IPS DF 19.7 (cell line): ENCODE results near the gene ZCCHC10.
"Not testable (repeated sequence)": the region's sequence is repeated elsewhere in the genome, so short reads cannot be mapped to it uniquely, and the experiment has no call there.

Source experiments
- DNase-seq: peaks from one replicate; pipeline ENCODE4 v3.0.0-alpha.2; 2013; ENCODE audit warnings: low read depth, low spot score

ZCCHC10 gene

DNA sequence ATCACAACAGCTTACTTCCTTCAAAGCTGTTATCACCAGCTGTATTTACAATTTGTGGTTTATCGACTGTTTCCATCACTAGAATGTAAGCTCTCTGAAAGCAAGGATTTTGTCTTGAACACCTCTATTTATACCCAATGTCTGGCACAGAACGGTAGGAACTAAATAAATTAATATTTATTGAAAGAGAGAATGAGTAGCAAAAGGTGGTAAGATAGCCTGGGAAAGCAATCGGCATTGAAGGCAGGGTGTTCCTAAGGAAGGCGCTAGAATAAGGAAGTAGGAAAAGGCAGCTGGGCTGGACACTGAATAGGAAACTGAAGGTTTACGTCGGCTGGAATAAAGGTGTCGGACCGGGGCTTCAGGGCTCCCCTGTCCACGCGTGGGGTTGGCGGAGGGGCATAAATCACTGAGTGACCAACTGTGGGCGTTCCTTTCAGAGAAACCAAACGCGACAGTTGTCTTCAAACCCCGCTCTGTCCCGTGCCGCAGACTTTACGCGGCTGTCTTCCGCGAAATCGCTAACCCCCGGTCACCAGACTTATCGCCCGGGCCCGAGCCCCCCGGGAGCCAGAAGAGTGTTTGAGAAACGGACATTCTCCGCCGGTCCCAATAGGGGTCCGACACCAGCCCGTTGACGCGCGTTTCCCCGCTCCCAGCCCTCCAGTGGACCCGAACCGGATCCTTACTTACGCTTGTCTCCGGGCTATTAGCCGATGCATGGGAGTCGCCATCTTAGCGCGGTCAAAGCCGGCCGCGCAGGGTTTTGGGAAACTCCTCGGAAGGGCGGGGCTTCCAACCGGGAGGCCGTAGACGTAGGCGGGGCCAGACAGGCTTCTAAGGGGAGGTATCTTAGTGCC is at the start of gene ZCCHC10:
TSS of gene ZCCHC10 (minus strand) at position 746 of the 860 bp plus-strand sequence. CDS start at position 734, 12 bp downstream.
- peak; percentile 79 for DNase-seq

DNA sequence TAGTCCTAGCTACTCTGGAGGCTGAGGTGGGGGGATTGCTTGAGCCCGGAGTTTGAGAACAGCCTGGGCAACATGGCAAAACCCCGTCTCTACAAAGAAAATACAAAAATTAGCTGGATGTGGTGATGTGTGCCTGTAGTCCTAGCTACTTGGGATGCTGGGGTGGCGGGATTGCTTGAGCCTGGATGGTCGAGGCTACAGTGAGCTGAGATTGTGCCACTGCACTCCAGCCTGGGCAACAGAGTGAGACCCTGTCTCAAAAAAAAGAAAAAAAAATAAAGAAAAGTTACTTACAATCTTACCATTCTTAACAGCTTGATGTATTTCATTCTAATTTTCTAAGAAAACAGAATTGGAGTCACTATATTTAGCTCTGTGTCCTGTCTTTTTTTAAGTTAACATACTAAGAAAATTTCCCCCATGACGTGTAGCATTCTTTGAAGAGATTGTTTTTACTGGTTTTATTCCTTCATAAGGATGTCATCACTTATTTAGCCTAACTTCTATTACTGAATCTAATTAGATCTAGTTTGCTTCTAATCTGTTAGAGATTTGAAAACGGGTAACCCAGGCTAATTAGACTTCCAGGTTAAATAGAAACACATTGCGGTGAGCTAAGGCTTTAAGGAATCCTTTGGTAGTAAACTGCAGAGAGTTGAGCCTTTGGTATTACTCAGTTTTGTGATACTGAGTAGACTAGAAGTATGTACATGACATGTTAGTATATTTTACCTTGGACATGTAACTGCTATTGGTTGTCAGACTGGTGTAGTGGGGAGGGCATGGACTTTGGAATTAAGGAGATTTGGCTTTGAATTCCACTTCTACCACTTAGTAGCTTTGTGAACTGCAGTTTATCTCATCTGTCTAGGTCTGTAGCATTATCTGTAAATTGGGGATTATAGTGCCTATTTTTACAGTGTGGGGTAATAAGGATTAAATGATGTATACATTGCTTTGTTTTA is 49.5 kb upstream of the ZCCHC10 start:
- DNase-seq: no peak

DNA sequence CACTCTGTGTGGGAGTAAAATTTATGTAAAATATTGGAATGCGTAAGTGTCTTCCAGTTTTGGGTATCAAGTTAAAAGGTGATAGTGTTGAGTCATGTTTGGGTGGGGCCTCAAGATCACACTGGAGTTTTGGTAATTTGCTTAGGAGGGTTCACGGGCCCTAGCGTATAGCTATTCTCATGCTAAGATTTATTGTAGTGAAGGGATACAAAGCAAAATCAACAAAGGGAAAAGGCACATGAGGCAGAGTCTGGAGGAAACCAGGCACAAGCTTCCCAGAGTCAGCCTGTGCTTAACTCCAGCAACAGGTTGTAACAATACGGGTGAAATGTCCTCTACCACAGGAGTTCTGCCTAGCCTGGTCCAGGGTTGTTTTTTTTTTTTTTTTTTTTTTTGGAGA is 45.7 kb upstream of the ZCCHC10 start:
- DNase-seq: no peak

DNA sequence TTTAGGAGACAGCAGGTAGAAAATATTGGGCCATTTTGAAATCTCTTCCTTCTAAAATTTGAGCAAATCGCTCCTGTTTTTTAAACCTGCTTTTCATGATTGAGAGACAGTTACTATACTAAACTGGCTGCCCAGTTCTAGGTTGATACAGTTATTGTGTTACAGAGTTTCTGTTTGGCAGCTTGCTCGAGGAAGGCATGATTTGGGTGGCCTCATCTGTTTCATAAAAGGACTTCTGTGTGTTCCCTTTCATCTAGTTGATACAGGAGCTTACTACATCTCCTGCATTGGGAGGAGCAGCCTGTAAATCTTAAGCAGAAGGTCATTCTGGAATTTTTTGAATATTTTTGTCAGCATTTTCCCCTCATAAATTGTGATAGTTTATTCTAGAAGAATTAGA is 39.7 kb upstream of the ZCCHC10 start:
- DNase-seq: no peak

DNA sequence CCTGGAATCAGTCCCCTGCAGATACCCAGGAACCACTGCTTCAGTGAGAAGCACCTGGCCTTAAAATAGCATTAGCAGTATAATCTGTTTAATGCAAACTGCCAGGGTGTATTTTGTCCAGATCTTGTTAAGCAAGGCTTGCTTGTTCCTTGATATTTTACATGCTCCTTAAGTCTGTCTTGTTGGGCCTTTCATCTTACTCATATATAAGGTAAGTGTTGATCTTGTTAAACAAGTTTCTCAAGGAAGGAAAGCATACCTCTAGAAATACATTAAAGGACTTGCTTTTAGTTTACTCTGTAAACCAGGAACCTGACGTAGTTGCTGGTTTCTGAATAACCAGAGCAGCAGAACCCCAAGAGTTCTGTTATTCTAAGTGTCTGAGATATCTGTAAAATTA is 39.1 kb upstream of the ZCCHC10 start:
- no peak for DNase-seq

DNA sequence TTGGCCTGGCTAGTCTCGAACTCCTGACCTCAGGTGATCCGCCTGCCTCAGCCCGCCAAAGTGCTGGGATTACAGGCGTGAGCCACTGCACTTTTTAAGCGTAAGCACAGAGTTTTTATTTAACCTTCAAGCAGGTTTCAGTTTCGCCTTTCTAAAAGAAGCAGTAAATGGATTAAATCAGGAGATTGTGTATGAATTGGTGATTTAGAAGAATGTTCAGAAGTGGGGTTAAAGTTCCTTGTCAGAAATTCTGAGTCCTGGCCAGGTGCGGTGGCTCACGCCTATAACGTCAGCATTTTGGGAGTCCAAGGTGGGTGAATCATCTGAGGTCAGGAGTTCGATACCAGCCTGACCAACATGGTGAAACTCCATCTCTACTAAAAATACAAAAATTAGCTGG is 37.6 kb upstream of the ZCCHC10 start:
- DNase-seq: no peak

DNA sequence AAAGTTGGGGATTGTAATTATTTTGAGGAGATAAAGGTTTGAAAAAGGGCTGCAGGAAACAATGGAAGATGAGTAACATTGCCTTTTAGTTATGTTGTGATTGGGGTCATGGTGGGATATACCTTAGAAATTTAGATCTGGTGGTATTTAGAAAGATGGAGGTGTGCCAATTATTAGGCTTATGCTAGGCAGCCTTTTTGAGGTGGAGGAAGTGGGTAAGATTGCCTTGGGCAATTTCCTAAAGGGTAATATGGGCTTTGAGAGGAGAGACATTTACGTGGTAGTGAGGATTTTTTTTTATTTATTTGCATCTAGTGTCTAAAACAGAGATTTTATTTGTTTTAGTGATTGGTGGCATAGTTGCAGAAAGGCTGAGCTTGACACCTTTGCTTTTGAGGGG is 35.9 kb upstream of the ZCCHC10 start:
- no peak for DNase-seq

DNA sequence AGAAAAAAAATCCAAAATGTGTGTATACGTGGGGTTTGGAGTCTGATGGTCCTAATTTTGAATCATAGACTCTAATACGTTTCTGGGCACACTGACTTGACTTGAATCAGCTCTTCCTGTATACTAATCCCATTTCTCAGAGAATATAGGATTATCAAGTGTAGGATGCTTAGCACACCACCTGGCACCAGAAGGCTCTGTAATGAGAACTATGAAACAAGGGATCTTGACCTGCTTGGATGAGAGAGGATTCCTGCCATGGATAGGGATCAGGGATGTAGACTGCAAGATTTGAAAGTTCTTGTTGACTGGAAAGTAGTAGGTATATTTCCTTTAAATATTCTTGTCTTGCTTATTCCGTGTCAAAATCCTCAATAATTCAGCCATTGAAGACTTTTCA is 33.3 kb upstream of the ZCCHC10 start:
- no peak for DNase-seq

DNA sequence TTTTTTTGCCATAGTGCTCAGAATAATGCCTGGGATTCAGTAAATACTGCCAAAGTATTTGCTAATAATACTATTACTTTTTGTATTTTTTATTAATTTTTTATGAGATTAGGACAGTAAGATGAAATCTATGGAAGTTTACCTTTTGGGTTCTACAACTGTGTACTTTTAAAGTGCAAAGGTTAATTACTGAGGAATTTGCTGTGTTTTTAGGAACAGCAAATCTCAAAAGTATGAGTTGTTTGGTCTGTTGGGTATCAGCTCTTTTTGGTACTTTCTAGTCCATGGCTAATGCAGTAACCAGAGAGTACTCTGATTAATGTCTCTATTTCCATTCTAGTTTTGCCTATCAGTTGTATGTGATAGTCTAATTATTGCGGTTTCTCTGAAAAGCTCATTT is 30.5 kb upstream of the ZCCHC10 start:
- no peak for DNase-seq

DNA sequence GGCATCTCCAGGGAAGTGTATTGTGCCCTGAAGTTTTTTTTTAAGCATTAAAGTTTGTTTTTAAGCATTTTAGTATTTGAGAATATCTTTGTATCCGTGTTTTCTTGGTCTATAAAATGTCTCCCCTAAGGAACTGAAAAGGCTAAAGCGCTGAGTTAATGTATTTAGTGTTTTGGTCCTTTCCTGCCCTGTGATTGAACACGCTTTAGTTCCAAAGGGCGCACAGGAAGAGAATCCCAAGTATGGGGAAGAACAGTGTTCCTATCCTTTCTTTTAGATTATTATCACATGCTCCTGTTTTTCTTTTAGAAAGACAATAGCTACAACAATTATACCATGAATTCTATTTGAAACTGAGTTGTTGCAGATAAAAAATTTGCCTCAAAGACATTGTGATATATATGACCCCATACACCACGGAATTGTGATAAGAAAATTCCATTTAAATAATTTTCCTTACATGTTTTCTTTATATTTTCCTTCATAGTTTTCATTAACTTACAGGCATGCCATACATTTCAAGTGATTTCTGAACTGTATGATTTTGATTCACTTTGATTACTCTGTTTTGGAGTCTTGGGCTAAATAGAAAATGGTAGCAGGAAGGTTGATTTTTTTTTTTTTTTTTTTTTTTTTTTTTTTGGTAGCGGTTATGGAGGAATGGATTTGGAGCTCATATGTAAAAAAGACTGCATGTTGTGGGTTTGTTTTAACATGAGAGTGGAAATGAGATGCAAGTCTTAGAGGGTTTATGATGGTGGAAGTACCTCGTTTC is 28.5 kb upstream of the ZCCHC10 start:
- DNase-seq: no peak

DNA sequence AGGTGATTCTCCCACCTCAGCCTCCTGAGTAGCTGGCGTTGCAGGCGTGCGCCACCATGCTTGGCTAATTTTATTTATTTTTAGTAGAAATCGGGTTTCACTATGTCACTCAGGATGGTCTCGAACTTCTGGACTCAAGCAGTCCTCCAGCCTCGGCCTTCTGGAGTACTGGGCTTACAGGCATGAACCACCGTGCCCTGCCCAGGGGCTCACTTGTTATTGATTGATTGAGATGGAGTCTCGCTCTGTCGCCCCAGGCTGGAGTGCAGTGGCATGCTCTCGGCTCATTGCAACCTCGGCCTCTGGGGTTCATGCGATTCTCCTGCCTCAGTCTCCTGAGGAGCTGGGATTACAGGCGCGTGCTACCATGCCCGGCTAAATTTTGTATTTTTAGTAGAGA is 27.1 kb upstream of the ZCCHC10 start:
- DNase-seq: no peak

DNA sequence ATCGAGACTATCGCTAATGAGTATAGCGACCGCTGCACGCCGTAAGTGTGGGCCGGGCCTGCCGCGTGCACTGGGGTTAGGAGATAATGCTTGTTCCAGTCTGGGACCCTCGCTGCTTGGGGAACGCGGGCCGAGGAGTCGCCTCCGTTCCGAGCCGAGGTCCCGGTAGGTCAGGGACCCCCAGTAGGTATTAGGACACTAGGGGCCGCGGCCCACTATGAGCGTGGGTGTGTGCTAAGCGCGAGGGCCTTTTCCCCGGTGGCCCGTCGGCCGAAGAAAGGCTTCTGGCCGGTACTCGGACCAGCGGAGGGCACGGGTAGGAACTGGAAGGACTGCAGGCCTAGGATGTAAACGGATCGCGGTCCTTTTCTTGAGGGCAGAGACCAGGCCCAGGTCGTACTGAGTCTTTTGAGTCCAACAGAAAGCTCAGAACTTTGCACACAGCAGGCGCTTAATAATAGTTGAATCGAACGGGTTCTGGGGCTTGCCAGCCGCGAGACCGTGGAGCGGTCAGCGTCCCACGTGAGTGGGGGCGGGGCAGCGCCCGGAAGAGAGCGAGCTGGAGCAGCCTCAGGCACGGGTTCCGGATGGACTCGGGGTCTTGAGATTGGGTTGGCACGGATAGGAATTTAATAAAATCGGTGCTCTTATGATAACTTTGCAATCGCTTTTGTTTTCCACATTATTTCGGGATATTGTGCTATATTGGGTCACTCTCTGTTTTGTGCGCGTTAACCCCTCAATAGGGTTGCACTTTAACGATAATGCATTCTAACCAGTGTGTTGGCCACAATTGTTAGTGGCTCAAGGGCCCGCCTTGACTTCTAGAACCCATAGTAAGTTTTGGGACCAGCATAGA is 26.2 kb upstream of the ZCCHC10 start:
- no peak for DNase-seq

DNA sequence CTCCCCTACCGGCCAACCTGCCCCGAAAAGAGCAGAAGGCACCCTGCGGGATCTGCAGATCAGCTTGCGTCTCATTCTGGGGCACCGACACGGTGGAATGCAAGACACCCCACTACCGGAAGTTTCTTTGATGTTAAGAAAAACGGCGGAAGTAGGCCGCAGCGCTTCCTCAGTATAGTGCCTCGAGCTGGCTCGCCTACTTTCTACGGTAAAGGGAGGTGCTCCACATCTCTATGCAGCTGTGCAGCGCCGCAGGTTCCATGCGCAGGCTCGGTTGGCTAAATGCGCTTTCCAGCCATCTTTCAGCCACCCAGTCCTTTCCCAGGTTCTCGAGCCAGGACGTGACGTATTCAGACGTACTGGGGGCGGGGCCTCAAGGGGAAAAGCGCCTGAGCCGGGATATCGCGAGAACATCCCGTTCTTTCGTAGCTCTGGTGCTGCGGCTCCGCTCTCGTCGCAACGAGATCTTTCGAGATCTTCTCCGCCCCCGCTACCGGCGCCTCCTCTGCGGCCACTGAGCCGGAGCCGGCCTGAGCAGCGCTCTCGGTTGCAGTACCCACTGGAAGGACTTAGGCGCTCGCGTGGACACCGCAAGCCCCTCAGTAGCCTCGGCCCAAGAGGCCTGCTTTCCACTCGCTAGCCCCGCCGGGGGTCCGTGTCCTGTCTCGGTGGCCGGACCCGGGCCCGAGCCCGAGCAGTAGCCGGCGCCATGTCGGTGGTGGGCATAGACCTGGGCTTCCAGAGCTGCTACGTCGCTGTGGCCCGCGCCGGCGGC is 25.4 kb upstream of the ZCCHC10 start, which contains the start of gene HSPA4:
TSS of gene HSPA4 (plus strand) at position 472 of the 775 bp plus-strand sequence. CDS start at position 710, 238 bp downstream.
- peak; percentile 93 for DNase-seq

DNA sequence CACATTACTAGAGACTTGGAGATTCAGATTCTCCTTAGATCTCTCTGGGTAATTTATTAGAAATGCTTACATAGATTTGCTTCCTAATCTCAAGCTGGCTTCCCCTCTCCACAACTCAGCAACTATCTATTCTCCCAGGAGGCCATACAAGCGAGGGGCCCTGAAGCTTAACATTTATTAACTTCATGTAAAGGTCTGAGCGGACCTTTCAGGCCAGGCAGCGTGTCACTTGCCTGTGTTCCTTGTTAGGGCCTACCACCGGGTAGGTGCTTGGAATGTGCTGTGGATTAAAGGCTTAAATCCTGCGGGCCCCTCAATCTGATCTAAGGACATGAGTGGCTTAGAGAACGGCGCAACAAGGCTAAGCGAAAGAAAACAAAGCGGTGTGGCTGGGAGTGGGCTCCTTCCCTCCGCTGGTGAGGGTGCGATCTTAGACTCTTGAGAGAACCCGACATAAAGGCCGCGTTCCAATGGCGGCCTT is 24.8 kb upstream of the ZCCHC10 start:
- no peak for DNase-seq

DNA sequence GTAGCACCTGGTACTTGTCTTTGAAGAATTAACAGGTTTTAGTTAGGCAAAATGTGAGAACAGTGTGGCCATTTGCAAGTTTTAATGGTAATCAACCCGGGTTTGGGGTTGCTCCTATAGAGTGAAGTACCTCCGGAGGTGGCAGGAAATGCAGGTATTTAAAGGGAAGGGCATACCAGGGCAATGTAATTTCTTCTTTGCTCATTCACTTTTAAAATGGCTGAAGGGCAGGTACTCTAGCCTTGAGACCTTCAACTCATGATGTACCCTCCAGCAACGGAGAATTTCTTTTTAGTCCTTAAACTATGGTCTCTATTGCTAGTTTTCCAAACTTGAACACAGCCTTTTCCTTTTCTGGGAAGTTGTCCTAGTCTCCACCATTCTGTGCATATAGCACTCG is 24.2 kb upstream of the ZCCHC10 start:
- no peak for DNase-seq

DNA sequence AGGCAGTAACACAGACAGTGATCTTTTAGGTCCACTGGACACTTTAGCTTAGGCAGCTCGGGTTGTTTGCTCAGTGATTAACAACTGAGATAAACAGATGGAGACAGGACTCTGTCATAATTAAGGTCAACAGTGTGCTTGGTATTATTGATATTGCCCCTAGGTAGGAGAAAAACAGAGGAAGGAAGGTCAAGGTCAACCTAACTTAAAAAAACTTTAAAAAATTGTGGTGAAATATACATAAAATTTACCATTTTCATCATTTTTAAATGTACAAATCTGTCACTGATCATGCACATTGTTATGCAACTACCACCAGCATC is 23.3 kb upstream of the ZCCHC10 start:
- no peak for DNase-seq

DNA sequence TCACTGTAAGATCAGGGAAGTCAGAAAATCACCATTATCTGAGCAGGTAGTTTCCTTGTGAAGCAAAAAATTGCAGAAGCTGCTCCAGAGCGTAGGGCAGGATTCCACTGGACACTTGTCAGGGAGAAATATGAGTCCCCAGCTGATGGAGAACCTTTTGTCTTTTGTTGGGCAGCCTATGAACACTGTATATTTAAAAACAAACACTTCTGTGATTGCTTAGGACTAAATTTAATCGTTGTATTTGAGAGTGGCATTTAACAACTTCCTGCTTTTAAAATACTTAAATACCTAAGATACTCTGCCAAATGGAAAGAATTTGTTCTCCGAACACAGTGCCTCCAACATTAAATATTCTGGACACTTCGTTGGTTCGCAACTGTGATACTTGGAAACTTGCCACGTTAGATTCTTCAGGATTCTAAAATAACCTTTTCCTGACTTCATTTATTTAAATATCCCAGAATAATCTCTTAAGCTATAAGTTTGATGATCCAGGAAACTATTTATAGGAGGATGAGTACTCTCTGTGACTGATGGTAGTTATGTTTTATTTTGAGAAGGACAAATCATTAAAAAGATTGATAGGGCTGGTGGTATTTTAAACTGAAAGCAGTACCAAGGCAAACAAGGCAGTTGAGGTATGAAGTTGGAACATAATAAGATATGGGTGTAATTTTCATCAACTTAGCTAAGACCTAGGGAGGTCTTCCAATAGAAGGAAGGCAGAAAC is 22.8 kb upstream of the ZCCHC10 start:
- DNase-seq: no peak

DNA sequence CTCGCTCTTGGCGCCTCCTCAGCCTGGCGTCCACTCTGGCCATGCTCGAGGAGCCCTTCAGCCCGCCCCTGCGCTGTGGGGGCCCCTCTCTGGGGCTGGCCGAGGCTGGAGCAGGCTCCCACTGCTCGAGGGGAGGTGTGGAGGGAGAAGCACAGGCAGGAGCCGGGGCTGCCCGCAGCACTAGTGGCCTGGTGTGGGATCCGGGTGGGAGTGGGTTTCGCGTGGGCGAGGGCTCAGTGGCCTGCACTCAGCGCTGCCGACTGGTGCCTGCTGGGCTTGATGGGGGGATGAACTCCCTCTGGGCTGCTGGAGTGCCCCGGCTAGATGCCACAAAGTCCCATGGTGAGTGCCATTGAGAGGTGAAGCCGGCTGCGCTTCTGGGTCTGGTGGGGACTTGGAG is 21.1 kb upstream of the ZCCHC10 start:
- DNase-seq: no peak

DNA sequence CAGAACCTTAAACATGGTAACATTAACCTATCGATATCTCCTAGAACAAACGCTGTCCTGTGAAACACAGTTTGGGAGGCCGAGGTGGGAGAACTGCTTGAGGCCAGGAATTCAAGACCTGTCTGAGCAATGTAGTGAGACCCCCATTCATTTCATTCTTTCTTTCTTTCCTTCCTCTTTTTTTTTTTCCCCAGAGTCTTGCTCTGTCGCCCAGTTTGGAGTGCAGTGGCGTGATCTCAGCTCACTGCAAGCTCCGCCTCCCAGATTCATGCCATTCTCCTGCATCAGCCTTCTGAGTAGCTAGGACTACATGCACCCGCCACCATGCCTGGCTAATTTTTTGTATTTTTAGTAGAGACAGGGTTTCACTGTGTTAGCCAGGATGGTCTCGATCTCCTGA is 20.2 kb upstream of the ZCCHC10 start:
- not testable (repeated sequence) for DNase-seq
